Keratinocyte (primary cell): ENCODE measurements around the gene IQCK.

Source experiments
- EZH2 ChIP-seq: IDR thresholded peaks from one replicate; pipeline ENCODE4 v1.6.1; 2012; ENCODE audit warnings: inconsistent platforms, mild to moderate bottlenecking, low read length, moderate library complexity
- TF ChIP-seq, protein P1 (sequence below), 3 experiments: IDR thresholded peaks in 1 of 3; conservative IDR thresholded peaks in 1 of 3; optimal IDR thresholded peaks in 1 of 3; 2 replicates in 2 of 3; 3 replicates in 1 of 3; pipeline versions ENCODE3 to v1.5.1; 2011; ENCODE audit warnings: low read length in 3 of 3, mild to moderate bottlenecking in 3 of 3, moderate library complexity in 2 of 3, control low read depth in 1 of 3, inconsistent platforms in 1 of 3; ENCODE audit not compliant: insufficient read depth in 2 of 3; ENCODE audit errors: extremely low read depth in 1 of 3

DNA sequence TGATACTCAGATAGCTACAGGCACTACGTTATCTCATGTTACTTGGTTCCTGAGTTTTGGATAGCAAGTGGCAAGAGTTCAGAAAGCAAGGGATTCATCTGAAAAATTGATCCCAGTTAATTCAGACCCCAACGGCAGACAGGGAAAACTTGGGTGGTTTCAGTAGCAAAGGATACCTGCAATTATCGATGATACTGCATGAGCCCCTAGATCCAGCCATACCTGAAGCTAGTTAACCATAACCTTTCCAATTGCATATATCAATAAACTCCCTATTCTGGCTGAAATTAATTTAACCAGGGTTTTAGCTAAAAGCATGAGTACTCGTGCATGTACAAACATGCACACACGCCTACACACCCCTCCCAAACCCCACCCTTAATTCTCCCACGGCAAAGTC lies 4.4 kb upstream of the IQCK start:
- TF ChIP-seq, protein P1, sequence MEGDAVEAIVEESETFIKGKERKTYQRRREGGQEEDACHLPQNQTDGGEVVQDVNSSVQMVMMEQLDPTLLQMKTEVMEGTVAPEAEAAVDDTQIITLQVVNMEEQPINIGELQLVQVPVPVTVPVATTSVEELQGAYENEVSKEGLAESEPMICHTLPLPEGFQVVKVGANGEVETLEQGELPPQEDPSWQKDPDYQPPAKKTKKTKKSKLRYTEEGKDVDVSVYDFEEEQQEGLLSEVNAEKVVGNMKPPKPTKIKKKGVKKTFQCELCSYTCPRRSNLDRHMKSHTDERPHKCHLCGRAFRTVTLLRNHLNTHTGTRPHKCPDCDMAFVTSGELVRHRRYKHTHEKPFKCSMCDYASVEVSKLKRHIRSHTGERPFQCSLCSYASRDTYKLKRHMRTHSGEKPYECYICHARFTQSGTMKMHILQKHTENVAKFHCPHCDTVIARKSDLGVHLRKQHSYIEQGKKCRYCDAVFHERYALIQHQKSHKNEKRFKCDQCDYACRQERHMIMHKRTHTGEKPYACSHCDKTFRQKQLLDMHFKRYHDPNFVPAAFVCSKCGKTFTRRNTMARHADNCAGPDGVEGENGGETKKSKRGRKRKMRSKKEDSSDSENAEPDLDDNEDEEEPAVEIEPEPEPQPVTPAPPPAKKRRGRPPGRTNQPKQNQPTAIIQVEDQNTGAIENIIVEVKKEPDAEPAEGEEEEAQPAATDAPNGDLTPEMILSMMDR (optimal IDR thresholded peaks at IDR 0.05 in 1 of 3, IDR thresholded peaks at IDR 0.05 in 1 of 3, conservative IDR thresholded peaks at IDR 0.05 in 1 of 3; ENCODE audit: extremely low read depth in 1 of 3, insufficient read depth in 2 of 3, low read length in 3 of 3): no peak
- no peak for TF ChIP-seq EZH2
